ENCODE measurements around the gene MYH1. TPM values are rescaled to one million over a fixed set of nuclear protein-coding genes. Genes with fewer than 3 reads are reported as not detected.

The MYH1 gene
- 1,000 to 10,000 TPM; 1,190 to 2,066 (median 1,615) TPM for total RNA-seq

DNA sequence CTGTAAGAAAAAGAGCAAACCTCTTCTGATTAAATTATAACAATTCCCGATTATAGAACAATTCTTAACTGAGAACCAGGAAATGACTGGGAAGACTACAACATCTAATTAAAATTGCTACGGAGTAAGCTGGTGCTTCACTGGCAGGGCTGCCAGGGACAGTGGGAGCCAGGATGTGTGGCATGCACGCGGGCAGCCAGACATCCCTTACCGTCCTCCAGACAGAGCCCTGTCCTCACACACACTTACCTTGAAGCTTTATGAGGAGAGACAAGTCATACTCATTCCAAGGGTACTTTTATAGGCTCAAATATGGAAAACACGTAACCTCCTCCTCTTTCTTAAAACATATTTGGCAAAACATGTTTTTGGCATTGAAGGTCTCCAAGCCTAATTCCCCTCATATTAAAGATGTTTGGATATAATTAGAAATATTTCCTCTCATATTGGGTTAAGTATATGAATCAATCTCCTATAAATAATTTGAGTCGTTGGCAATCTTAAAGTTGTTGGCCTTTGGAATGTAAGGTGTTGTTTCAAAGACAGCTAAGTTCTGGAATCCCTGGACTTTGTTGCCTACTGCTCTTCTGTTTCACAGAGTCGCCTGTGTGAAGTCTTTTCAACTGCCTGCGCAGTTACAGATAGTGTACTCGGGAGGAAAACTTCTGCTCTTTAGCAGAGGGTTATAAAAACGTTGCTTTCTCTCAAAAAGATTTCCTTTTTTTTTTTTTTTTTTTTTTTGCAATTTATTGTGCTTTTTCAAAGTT, at the start of gene MYH1:
TSS of gene MYH1 (minus strand) at position 272 of the 767 bp plus-strand sequence. CDS start 1,900 bp downstream, outside the sequence.
- Histone ChIP-seq H3K27ac (peak within 1 kb of the TSS in 3 of 4 donors; percentile 24 to 82 (median 78)), H3K27me3 (no peaks in the 10 kb centered on the region), H3K4me1 (no peaks in the 10 kb centered on the region), H3K36me3 (no peaks in the 10 kb centered on the region), H3K9me3 (no peaks in the 10 kb centered on the region), H3K4me3 (peak within 1 kb of the TSS in 1 of 4 donors; percentile 3)
- intact Hi-C loops (cut with DNase I; ENCODE audit: low total_unique reads) (no loop called here), in situ Hi-C loops (cut with MboI; ENCODE audit: low sequenced_read_pairs in 4 of 4) (loop anchor here in 1 of 4 donors (10.0 kb wide), 1 partner anchor 96 kb away; no protein-coding TSS in a partner anchor)
- DNase-seq (peak in 1 of 2 donors; percentile 43), ATAC-seq (peak; percentile 35 to 48)
- TF ChIP-seq, protein P1, sequence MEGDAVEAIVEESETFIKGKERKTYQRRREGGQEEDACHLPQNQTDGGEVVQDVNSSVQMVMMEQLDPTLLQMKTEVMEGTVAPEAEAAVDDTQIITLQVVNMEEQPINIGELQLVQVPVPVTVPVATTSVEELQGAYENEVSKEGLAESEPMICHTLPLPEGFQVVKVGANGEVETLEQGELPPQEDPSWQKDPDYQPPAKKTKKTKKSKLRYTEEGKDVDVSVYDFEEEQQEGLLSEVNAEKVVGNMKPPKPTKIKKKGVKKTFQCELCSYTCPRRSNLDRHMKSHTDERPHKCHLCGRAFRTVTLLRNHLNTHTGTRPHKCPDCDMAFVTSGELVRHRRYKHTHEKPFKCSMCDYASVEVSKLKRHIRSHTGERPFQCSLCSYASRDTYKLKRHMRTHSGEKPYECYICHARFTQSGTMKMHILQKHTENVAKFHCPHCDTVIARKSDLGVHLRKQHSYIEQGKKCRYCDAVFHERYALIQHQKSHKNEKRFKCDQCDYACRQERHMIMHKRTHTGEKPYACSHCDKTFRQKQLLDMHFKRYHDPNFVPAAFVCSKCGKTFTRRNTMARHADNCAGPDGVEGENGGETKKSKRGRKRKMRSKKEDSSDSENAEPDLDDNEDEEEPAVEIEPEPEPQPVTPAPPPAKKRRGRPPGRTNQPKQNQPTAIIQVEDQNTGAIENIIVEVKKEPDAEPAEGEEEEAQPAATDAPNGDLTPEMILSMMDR (IDR thresholded peaks at IDR 0.05 in 4 of 5, conservative IDR thresholded peaks at IDR 0.05 in 1 of 5): no peak
- TF ChIP-seq POLR2A (IDR thresholded peaks at IDR 0.05): no peak

DNA sequence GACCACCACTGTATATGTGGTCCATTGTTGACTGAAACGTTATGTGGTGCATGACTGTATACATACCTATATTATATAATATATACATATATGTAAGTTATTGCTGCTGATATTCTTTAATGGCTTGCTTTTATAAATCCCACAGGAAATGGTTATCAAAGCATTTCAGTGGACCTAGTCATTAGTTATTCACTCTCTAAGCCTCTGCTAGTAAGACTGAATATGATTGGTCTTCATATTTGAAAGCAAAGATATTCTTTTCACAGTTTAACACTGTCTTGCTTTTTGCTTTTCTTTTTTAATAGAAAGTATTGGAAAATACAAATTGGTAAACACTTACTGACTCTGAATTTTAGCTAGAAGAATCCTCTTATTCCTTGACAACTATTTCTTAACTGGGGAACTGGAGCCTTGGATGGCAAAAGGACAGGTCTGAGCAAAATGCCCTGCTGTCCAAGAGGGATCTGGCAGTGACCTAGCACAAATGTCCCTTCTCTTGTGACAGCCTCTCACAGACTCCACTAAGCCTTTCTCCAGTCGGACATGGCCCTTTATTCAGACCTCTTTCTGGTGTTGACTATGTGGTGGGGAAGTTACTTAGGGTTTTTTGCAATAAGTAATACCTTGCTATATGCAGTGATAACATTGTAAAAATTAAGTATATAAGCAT, 45.8 kb upstream of the MYH1 start:
- Histone ChIP-seq H3K9me3 (no peaks in the 10 kb centered on the region), H3K36me3 (no peaks in the 10 kb centered on the region), H3K4me1 (no peaks in the 10 kb centered on the region), H3K27ac (peak overlapping the region; percentile 30 to 77 (median 54)), H3K27me3 (no peaks in the 10 kb centered on the region), H3K4me3 (no peak overlapping the region)
- intact Hi-C loops (cut with DNase I; ENCODE audit: low total_unique reads): no loop called here
- TF ChIP-seq, protein P1 (IDR thresholded peaks at IDR 0.05 in 4 of 5, conservative IDR thresholded peaks at IDR 0.05 in 1 of 5): no peak
- no peak for TF ChIP-seq POLR2A (IDR thresholded peaks at IDR 0.05)
- in situ Hi-C loops (cut with MboI; ENCODE audit: low sequenced_read_pairs in 4 of 4): no loop called here
- DNase-seq (peak; percentile 17 to 62), ATAC-seq (peak; percentile 96 to 97)

DNA sequence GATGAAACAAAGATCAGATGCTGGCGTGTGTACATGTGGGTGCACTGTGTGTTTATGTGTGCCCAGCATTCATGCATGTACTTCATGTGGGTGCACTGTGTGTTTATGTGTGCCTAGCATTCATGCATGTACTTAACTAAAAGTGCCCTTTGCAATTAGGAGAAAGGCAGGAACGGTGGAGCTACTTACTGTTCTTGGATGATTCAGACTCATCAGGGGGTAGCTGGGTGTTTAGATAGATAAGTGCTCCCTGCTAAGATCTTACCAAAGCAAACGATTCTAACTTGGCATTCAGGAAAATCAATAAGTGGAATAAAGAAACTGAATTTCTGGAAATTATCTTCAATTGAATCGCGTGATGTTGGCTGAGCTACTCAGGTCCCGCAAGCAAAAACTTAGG, 39.7 kb upstream of the MYH1 start:
- H3K4me3 ChIP-seq: no peak overlapping the region
- DNase-seq: no peak
- no peaks in the 10 kb centered on the region for H3K27me3 ChIP-seq
- H3K4me1 ChIP-seq: peaks cover 0 to 12% of the 10 kb centered on the region in 2 donors
- no peak for ATAC-seq
- TF ChIP-seq POLR2A (IDR thresholded peaks at IDR 0.05): no peak
- TF ChIP-seq, protein P1 (IDR thresholded peaks at IDR 0.05 in 4 of 5, conservative IDR thresholded peaks at IDR 0.05 in 1 of 5): no peak
- in situ Hi-C loops (cut with MboI; ENCODE audit: low sequenced_read_pairs in 4 of 4) (no loop called here), intact Hi-C loops (cut with DNase I; ENCODE audit: low total_unique reads) (no loop called here)
- H3K27ac ChIP-seq: peak overlapping the region in 1 of 4 donors; percentile 56
- H3K9me3 ChIP-seq: no peaks in the 10 kb centered on the region
- H3K36me3 ChIP-seq: no peaks in the 10 kb centered on the region

DNA sequence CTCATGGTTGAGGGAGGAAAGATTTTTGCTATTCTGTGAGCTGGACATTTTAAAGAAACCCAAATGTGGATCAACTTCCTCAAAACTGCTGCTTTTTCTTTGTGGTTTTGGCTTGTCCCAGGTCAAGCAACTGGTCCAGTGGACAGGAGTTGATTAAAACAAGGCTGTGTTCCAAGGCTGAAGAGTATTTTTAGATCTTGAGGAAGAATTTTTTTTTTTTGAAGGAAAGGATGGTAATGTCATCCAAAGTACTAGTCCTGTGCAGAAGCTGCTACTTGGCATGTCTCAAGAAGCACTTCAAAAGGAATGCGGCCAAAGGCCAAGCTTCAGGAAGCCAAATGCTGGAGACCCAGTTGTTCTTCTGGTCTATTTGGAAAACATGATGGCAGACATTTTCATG, 39.1 kb upstream of the MYH1 start:
- H3K36me3 ChIP-seq: no peaks in the 10 kb centered on the region
- no peaks in the 10 kb centered on the region for H3K27me3 ChIP-seq
- H3K4me3 ChIP-seq: no peak overlapping the region
- in situ Hi-C loops (cut with MboI; ENCODE audit: low sequenced_read_pairs in 4 of 4) (no loop called here), intact Hi-C loops (cut with DNase I; ENCODE audit: low total_unique reads) (no loop called here)
- H3K27ac ChIP-seq: peak overlapping the region in 2 of 4 donors; percentile 56 to 61
- peaks cover 0 to 15% of the 10 kb centered on the region in 2 donors for H3K4me1 ChIP-seq
- ATAC-seq (peak in 1 of 2 donors; percentile 44), DNase-seq (no peak)
- no peak for TF ChIP-seq POLR2A (IDR thresholded peaks at IDR 0.05)
- TF ChIP-seq, protein P1 (IDR thresholded peaks at IDR 0.05 in 4 of 5, conservative IDR thresholded peaks at IDR 0.05 in 1 of 5): no peak
- H3K9me3 ChIP-seq: no peaks in the 10 kb centered on the region
